ENCODE results near the gene CAPNS2. TPM values are rescaled to one million over a fixed set of nuclear protein-coding genes. Genes with fewer than 3 reads are reported as not detected.

CAPNS2 gene
- total RNA-seq, 1 experiment from 2014 or later, result not detected

- no peak overlapping the region for H3K56ac ChIP-seq (ENCODE audit: insufficient read length, low read depth, low read length)
- no peaks in the 10 kb centered on the region for H3K79me2 ChIP-seq (ENCODE audit: insufficient read depth, low read length)
- H3K27me3 ChIP-seq (ENCODE audit: insufficient read depth, low read length), result no peaks in the 10 kb centered on the region
- Mint-ChIP-seq H3K4me1 (peaks cover 4% of the 10 kb centered on the region in 2 experiments; a peak in 2 of 4 replicates), H3K36me3 (ENCODE audit: insufficient read depth in 1 of 3, low read depth in 3 of 3) (no peaks in the 10 kb centered on the region), H3K27me3 (ENCODE audit: low read depth) (no peaks in the 10 kb centered on the region), H3K27ac (no peak overlapping the region), H3K9me3 (no peaks in the 10 kb centered on the region), H3K4me3 (no peak overlapping the region)
- no peak overlapping the region for H2BK12ac ChIP-seq (ENCODE audit: insufficient read length, low read depth, low read length)
- H2BK15ac ChIP-seq (ENCODE audit: low read depth, low read length), result no peak overlapping the region
- no peak overlapping the region for H3K27ac ChIP-seq (ENCODE audit: insufficient read length, low read depth, low read length)
- H3K79me1 ChIP-seq (ENCODE audit: insufficient read depth, low read depth, low read length, poor library complexity, severe bottlenecking), result no peaks in the 10 kb centered on the region
- no peak for DNase-seq
- H2AK5ac ChIP-seq (ENCODE audit: insufficient read length, low read length), result no peak overlapping the region
- no peak overlapping the region for H3K23ac ChIP-seq (ENCODE audit: insufficient read length, low read depth, low read length)
- no peak for TF ChIP-seq CTCF (conservative IDR thresholded peaks at IDR 0.05)
- no peaks in the 10 kb centered on the region for H3K23me2 ChIP-seq (ENCODE audit: insufficient read length, low read depth, low read length, poor library complexity, severe bottlenecking)
- H3K4me2 ChIP-seq (ENCODE audit: insufficient read depth, insufficient read length, low read length), result no peak overlapping the region
- H4K20me1 ChIP-seq (ENCODE audit: control insufficient read depth, insufficient read depth, insufficient read length), result no peaks in the 10 kb centered on the region
- H3K4me1 ChIP-seq (ENCODE audit: insufficient read depth, low read length), result no peaks in the 10 kb centered on the region
- H2BK5ac ChIP-seq (ENCODE audit: insufficient read length, low read length), result no peak overlapping the region
- no CpG with 5 or more reads among the region's 5 CpGs for WGBS (ENCODE audit: extremely low coverage, insufficient read length, low lambda C conversion rate)
- no peak overlapping the region for H2AFZ ChIP-seq (ENCODE audit: low read length)
- no peak overlapping the region for H3K14ac ChIP-seq (ENCODE audit: insufficient read depth, low read length)
- H2BK120ac ChIP-seq (ENCODE audit: low read depth, low read length, poor library complexity, severe bottlenecking), result no peak overlapping the region
- no peak overlapping the region for H4K8ac ChIP-seq (replicated peaks; ENCODE audit: insufficient read length, low read depth, low read length)
- H4K5ac ChIP-seq (ENCODE audit: insufficient read length, low read depth, low read length), result no peak overlapping the region
- H3K4ac ChIP-seq (ENCODE audit: low read depth, low read length), result no peak overlapping the region
- H4K91ac ChIP-seq (ENCODE audit: insufficient read length, low read depth, low read length), result no peak overlapping the region
- H3K9me3 ChIP-seq (ENCODE audit: control insufficient read depth, low read depth, low read length), result no peaks in the 10 kb centered on the region
- H3T11ph ChIP-seq (ENCODE audit: low read length), result no peak overlapping the region
- H2BK20ac ChIP-seq (ENCODE audit: low read depth, low read length, poor library complexity, severe bottlenecking), result no peak overlapping the region
- no peak overlapping the region for H3K9ac ChIP-seq (ENCODE audit: extremely low read depth, insufficient read length, low read length)
- no peak overlapping the region for H3K18ac ChIP-seq (ENCODE audit: insufficient read length, low read depth, low read length)
These were observed 27.4 kb upstream of the CAPNS2 start for GRCh38 chr16:55539049-55539448.

Data from H9 (cell line).